HK-2 (cell line): ENCODE results near the gene AP3D1.
"Not testable (repeated sequence)": the region's sequence is repeated elsewhere in the genome, so short reads cannot be mapped to it uniquely, and the experiment has no call there.

Experiments used
- DNase-seq: peaks from one replicate; pipeline ENCODE4 v3.0.0-alpha.2; 2018; ENCODE audit not compliant: unreplicated experiment

AP3D1 gene

GRCh38 chr19:2128252-2128651, 23.1 kb downstream of the AP3D1 start:
- not testable (repeated sequence) for DNase-seq

- DNase-seq, result no peak
Observed at GRCh38 chr19:2127758-2128157, 23.6 kb downstream of the AP3D1 start.

GRCh38 chr19:2126879-2127518, 24.4 kb downstream of the AP3D1 start:
- no peak for DNase-seq

GRCh38 chr19:2123682-2124387, 27.5 kb downstream of the AP3D1 start:
- peak; percentile 32 for DNase-seq

GRCh38 chr19:2122982-2123381, 28.4 kb downstream of the AP3D1 start:
- no peak for DNase-seq

GRCh38 chr19:2122251-2122650, 29.1 kb downstream of the AP3D1 start:
- no peak for DNase-seq

GRCh38 chr19:2121416-2122051, 29.8 kb downstream of the AP3D1 start:
- DNase-seq, result no peak

- no peak for DNase-seq
Observed at GRCh38 chr19:2120821-2121220, 30.5 kb downstream of the AP3D1 start.

- DNase-seq, result no peak
Observed at GRCh38 chr19:2119921-2120785, 31.2 kb downstream of the AP3D1 start.

GRCh38 chr19:2118438-2118837, 32.9 kb downstream of the AP3D1 start:
- DNase-seq, result no peak

GRCh38 chr19:2117215-2117960, 34.0 kb downstream of the AP3D1 start:
- DNase-seq, result no peak

GRCh38 chr19:2116507-2116906, 34.9 kb downstream of the AP3D1 start:
- no peak for DNase-seq

GRCh38 chr19:2115911-2116426, 35.4 kb downstream of the AP3D1 start:
- DNase-seq, result no peak

- no peak for DNase-seq
Observed at GRCh38 chr19:2115324-2115723, 36.0 kb downstream of the AP3D1 start.

- DNase-seq, result no peak
Observed at GRCh38 chr19:2114821-2115220, 36.5 kb downstream of the AP3D1 start.

GRCh38 chr19:2114218-2114617, 37.1 kb downstream of the AP3D1 start:
- DNase-seq, result no peak

- DNase-seq, result no peak
Observed at GRCh38 chr19:2113439-2114211, 37.7 kb downstream of the AP3D1 start.

GRCh38 chr19:2112516-2113320, 38.6 kb downstream of the AP3D1 start:
- no peak for DNase-seq

- no peak for DNase-seq
Observed at GRCh38 chr19:2111886-2112285, 39.5 kb downstream of the AP3D1 start.

- no peak for DNase-seq
Observed at GRCh38 chr19:2111425-2111824, 39.9 kb downstream of the AP3D1 start.
